ENCODE results near the gene ALPK1. TPM values are rescaled to one million over a fixed set of nuclear protein-coding genes. Genes with fewer than 3 reads are reported as not detected.

Gene ALPK1
- total and polyA plus RNA-seq, 2 of the 8 experiments (the other 6 are each of a cell fraction or from before 2014, with no cell fraction given): 0.08 to 0.43 TPM

DNA sequence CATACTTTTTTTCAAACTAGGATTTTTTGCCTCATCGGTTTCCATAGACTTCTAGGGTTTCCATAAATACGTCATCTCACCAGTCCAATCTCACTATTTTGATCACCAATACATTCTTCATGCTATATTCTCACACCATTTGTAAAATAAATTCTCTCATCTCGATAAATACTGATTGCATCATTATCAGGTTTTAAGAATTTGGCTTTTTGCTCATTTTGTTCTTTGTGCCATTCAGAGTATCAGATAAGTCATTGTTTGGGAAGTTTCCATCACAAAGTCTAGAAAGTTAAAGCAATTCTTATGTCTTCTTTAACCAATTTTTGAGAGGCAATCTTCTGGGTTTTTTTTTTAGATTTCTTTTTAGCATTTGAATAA, 81.1 kb downstream of the ALPK1 start (continued):
- no peak for TF ChIP-seq SAP30 (IDR thresholded peaks at IDR 0.05; ENCODE audit: insufficient read depth, insufficient replicate concordance, low read length)
- no peak for TF ChIP-seq YY1 (IDR thresholded peaks at IDR 0.05; ENCODE audit: low read depth, low read length)
- no peak for TF ChIP-seq TCF12 (IDR thresholded peaks at IDR 0.05; ENCODE audit: low read depth, low read length)
- no peak for TF ChIP-seq SP4 (IDR thresholded peaks at IDR 0.05; ENCODE audit: low read length)
- no peak for TF ChIP-seq GABPA (IDR thresholded peaks at IDR 0.05; ENCODE audit: borderline replicate concordance, insufficient read depth, low read length)
- TF ChIP-seq TBP (IDR thresholded peaks at IDR 0.05; ENCODE audit: low read depth, low read length): no peak
